K562 (cell line): ENCODE measurements around the gene LAMB3. TPM values are rescaled to one million over a fixed set of nuclear protein-coding genes. Genes with fewer than 3 reads are reported as not detected.

Experiments
- ERF ChIP-seq: fragments of 450-650 bp; formaldehyde crosslinking; IDR thresholded peaks from 2 replicates; pipeline ENCODE4 v1.4.0; 2020; ENCODE audit warnings: mild to moderate bottlenecking, mixed read lengths
- L3MBTL2 ChIP-seq: fragments of 450-650 bp; IDR thresholded peaks from 2 replicates; pipeline ENCODE4 v1.6.1; 2016; ENCODE audit warnings: mild to moderate bottlenecking, moderate library complexity
- MCM7 ChIP-seq, 2 experiments: fragments of 450-650 bp; IDR thresholded peaks; 2 replicates each; pipeline ENCODE4 v1.6.1; 2016 to 2018
- POLR2A ChIP-seq: fragments of 450-650 bp; conservative IDR thresholded peaks from 2 replicates; pipeline ENCODE4 v1.6.1; 2016
- SETDB1 ChIP-seq: IDR thresholded peaks from one replicate; pipeline ENCODE4 v1.6.1; 2012; ENCODE audit warnings: low read length, control low read depth, inconsistent platforms
- SMAD4 ChIP-seq: fragments of 250-450 bp; sonication (Bioruptor Pico); conservative IDR thresholded peaks from 2 replicates; pipeline ENCODE4 v1.8.0; 2021; ENCODE audit warnings: inconsistent platforms, mild to moderate bottlenecking, moderate library complexity
- ZBTB17 ChIP-seq: fragments of 450-650 bp; formaldehyde crosslinking; IDR thresholded peaks from 2 replicates; pipeline ENCODE4 v1.4.0; 2020; ENCODE audit warnings: mild to moderate bottlenecking
- ZNF165 ChIP-seq: fragments of 250-450 bp; sonication (Bioruptor Pico); IDR thresholded peaks from 2 replicates; pipeline ENCODE4 v1.4.0; 2020; ENCODE audit warnings: borderline replicate concordance
- polyA plus RNA-seq, 8 experiments: library from polyadenylated mRNA; depleted of rRNA in 4 of 8; stranded (reverse) in 5 of 8; unstranded in 3 of 8; fragments of >200 nt; fragmentation: Nextera tagmentation in 2 of 8; fragmentation: Illumina TruSeq in 1 of 8; extraction: Ambion mirVana in 2 of 8; extraction: Trizol in 1 of 8; gene quantifications; 2 replicates each; pipeline versions ENCODE4 v1.2.1 to v1.2.3, GENCODE V29; 2011 to 2014; ENCODE audit warnings: inconsistent platforms in 1 of 8, missing spikeins in 1 of 8
- total RNA-seq, 7 experiments: library from RNA; depleted of rRNA in 6 of 7; stranded (reverse); fragments of >200 nt in 6 of 7; fragmentation: Illumina TruSeq in 2 of 7; extraction: Trizol in 2 of 7; gene quantifications; 2 replicates each; pipeline versions ENCODE4 v1.2.1 to v1.2.3, GENCODE V29; 2011 to 2021; ENCODE audit warnings: low replicate concordance in 1 of 7
- TF ChIP-seq, protein P1 (sequence below): sonication (generic); formaldehyde crosslinking; IDR thresholded peaks from 2 replicates; pipeline ENCODE4 v1.9.0; 2022; ENCODE audit warnings: mild to moderate bottlenecking, missing genetic modification reagents
- TF ChIP-seq, protein P2 (sequence below): sonication (generic); formaldehyde crosslinking; IDR thresholded peaks from 2 replicates; pipeline ENCODE4 v1.8.1; 2023; ENCODE audit warnings: missing genetic modification reagents, mild to moderate bottlenecking, borderline replicate concordance
- TF ChIP-seq, protein P3 (sequence below): sonication (generic); formaldehyde crosslinking; IDR thresholded peaks from 2 replicates; pipeline ENCODE4 v1.5.0; 2020; ENCODE audit warnings: missing genetic modification reagents
- TF ChIP-seq, protein P4 (sequence below): sonication (generic); formaldehyde crosslinking; IDR thresholded peaks from 2 replicates; pipeline ENCODE4 v1.8.0; 2022; ENCODE audit warnings: mild to moderate bottlenecking, missing genetic modification reagents
- TF ChIP-seq, protein P5 (sequence below), 2 experiments: fragments of 450-650 bp; formaldehyde crosslinking in 1 of 2; IDR thresholded peaks; 2 replicates each; pipeline versions ENCODE4 v1.4.0 to v1.6.1; 2014 to 2020; ENCODE audit warnings: mild to moderate bottlenecking in 2 of 2, borderline replicate concordance in 1 of 2, low read depth in 1 of 2

The LAMB3 gene
- total and polyA plus RNA-seq, 9 of the 15 experiments (the other 6 are each of a cell fraction or from before 2014, with no cell fraction given) = 0.08 to 1.3 (median 0.91) TPM

GRCh38 chr1:209675565-209676154 is 23.4 kb upstream of the LAMB3 start (continued):
- TF ChIP-seq ZNF165 (CRISPR knock-in tag) (0 out of 2 replicates have a peak, but pooled peaks have one; percentile 37), ZBTB17 (CRISPR knock-in tag) (0 out of 2 replicates have a peak, but pooled peaks have one; percentile 28), ERF (CRISPR knock-in tag) (peak; percentile 58), POLR2A (no peak), L3MBTL2 (peak; percentile 74), SMAD4 (CRISPR knock-in tag) (no peak), MCM7 (IDR thresholded peaks at IDR 0.05) (no peak), SETDB1 (no peak)
- TF ChIP-seq, protein P1, sequence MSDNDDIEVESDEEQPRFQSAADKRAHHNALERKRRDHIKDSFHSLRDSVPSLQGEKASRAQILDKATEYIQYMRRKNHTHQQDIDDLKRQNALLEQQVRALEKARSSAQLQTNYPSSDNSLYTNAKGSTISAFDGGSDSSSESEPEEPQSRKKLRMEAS (CRISPR knock-in tag) = peak; percentile 66
- TF ChIP-seq, protein P2, sequence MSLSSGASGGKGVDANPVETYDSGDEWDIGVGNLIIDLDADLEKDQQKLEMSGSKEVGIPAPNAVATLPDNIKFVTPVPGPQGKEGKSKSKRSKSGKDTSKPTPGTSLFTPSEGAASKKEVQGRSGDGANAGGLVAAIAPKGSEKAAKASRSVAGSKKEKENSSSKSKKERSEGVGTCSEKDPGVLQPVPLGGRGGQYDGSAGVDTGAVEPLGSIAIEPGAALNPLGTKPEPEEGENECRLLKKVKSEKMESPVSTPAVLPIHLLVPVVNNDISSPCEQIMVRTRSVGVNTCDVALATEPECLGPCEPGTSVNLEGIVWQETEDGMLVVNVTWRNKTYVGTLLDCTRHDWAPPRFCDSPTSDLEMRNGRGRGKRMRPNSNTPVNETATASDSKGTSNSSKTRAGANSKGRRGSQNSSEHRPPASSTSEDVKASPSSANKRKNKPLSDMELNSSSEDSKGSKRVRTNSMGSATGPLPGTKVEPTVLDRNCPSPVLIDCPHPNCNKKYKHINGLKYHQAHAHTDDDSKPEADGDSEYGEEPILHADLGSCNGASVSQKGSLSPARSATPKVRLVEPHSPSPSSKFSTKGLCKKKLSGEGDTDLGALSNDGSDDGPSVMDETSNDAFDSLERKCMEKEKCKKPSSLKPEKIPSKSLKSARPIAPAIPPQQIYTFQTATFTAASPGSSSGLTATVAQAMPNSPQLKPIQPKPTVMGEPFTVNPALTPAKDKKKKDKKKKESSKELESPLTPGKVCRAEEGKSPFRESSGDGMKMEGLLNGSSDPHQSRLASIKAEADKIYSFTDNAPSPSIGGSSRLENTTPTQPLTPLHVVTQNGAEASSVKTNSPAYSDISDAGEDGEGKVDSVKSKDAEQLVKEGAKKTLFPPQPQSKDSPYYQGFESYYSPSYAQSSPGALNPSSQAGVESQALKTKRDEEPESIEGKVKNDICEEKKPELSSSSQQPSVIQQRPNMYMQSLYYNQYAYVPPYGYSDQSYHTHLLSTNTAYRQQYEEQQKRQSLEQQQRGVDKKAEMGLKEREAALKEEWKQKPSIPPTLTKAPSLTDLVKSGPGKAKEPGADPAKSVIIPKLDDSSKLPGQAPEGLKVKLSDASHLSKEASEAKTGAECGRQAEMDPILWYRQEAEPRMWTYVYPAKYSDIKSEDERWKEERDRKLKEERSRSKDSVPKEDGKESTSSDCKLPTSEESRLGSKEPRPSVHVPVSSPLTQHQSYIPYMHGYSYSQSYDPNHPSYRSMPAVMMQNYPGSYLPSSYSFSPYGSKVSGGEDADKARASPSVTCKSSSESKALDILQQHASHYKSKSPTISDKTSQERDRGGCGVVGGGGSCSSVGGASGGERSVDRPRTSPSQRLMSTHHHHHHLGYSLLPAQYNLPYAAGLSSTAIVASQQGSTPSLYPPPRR (CRISPR knock-in tag) = 0 out of 2 replicates have a peak, but pooled peaks have one; percentile 34
- TF ChIP-seq, protein P3, sequence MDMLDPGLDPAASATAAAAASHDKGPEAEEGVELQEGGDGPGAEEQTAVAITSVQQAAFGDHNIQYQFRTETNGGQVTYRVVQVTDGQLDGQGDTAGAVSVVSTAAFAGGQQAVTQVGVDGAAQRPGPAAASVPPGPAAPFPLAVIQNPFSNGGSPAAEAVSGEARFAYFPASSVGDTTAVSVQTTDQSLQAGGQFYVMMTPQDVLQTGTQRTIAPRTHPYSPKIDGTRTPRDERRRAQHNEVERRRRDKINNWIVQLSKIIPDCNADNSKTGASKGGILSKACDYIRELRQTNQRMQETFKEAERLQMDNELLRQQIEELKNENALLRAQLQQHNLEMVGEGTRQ (CRISPR knock-in tag) = peak; percentile 23; the same call in 1 of the 2 replicates
- TF ChIP-seq, protein P4, sequence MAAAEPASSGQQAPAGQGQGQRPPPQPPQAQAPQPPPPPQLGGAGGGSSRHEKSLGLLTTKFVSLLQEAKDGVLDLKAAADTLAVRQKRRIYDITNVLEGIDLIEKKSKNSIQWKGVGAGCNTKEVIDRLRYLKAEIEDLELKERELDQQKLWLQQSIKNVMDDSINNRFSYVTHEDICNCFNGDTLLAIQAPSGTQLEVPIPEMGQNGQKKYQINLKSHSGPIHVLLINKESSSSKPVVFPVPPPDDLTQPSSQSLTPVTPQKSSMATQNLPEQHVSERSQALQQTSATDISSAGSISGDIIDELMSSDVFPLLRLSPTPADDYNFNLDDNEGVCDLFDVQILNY (CRISPR knock-in tag) = 0 out of 2 replicates have a peak, but pooled peaks have one; percentile 44
- TF ChIP-seq, protein P5, sequence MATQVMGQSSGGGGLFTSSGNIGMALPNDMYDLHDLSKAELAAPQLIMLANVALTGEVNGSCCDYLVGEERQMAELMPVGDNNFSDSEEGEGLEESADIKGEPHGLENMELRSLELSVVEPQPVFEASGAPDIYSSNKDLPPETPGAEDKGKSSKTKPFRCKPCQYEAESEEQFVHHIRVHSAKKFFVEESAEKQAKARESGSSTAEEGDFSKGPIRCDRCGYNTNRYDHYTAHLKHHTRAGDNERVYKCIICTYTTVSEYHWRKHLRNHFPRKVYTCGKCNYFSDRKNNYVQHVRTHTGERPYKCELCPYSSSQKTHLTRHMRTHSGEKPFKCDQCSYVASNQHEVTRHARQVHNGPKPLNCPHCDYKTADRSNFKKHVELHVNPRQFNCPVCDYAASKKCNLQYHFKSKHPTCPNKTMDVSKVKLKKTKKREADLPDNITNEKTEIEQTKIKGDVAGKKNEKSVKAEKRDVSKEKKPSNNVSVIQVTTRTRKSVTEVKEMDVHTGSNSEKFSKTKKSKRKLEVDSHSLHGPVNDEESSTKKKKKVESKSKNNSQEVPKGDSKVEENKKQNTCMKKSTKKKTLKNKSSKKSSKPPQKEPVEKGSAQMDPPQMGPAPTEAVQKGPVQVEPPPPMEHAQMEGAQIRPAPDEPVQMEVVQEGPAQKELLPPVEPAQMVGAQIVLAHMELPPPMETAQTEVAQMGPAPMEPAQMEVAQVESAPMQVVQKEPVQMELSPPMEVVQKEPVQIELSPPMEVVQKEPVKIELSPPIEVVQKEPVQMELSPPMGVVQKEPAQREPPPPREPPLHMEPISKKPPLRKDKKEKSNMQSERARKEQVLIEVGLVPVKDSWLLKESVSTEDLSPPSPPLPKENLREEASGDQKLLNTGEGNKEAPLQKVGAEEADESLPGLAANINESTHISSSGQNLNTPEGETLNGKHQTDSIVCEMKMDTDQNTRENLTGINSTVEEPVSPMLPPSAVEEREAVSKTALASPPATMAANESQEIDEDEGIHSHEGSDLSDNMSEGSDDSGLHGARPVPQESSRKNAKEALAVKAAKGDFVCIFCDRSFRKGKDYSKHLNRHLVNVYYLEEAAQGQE (IDR thresholded peaks at IDR 0.05; ENCODE audit: borderline replicate concordance) = no peak
- TF ChIP-seq, protein P5 (CRISPR knock-in tag; IDR thresholded peaks at IDR 0.05; ENCODE audit: low read depth) = peak; percentile 49; the same call in 1 of the 2 replicates
